HG03196 (cell line): ENCODE measurements around the gene OSBPL9.
"Not testable (repeated sequence)": the region's sequence is repeated elsewhere in the genome, so short reads cannot be mapped to it uniquely, and the experiment has no call there.

Source experiments
- ATAC-seq: cut with Tn5 transposase; IDR thresholded peaks from one replicate; pipeline ENCODE4 v1.9.1; 2021; ENCODE audit not compliant: unreplicated experiment

OSBPL9 gene

DNA sequence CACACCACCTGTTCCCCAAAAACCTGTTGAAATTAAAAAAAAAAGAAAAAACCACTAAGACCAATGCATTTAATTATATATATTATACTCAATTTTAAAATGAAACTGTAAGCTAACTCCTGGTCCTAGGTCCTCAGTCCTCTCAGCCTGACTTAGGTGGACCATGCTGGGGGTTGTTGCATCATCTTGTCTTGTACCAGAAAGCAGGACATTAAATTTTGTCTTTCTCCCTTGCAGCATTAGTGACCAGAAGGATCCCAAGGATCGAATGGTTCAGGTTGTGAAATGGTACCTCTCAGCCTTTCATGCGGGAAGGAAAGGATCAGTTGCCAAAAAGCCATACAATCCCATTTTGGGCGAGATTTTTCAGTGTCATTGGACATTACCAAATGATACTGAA lies 164.0 kb downstream of the OSBPL9 start:
- ATAC-seq, result no peak

DNA sequence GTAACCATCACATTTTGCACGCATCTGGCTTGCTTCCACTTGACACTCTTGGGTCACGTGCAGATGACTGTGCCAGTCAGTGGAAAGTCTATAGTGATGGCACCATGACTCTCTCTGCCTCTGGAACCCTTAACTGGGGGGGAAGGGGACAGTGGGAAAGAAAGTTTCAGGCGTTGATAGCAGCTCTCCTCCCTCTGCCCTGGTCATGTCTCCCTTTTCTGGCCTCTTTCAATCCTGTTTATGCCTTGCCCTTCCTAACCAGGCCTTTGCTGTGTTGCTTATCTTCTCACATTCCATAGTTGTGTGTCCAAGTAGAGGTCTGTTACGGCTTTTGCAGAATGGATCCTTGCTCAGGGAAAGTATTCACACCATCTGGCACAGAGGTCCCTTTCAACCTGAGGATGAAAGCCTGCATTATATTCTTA lies 168.1 kb downstream of the OSBPL9 start:
- ATAC-seq, result no peak

DNA sequence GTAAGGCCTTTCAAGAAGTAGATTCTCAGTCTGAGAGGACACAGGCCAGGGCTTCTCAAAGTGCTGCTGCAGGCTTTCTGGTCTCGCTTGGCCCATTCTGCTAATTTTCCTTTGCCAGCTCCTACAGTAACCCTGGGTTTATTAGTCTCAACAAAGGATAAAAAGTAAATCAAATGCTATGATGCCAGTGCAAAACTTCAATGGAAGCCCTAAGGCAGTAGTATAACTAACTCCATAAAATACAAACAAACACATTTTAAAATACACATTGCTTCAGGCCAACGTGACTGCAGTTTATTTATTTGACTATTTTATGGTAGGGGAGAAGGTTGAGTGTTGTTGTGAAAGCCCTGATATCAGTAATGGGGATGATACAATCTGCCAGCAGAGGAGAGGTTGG lies 172.0 kb downstream of the OSBPL9 start:
- no peak for ATAC-seq

GRCh38 chr1:51789342-51789741 lies 172.4 kb downstream of the OSBPL9 start:
- no peak for ATAC-seq

GRCh38 chr1:51790385-51790784 lies 173.5 kb downstream of the OSBPL9 start:
- no peak for ATAC-seq

DNA sequence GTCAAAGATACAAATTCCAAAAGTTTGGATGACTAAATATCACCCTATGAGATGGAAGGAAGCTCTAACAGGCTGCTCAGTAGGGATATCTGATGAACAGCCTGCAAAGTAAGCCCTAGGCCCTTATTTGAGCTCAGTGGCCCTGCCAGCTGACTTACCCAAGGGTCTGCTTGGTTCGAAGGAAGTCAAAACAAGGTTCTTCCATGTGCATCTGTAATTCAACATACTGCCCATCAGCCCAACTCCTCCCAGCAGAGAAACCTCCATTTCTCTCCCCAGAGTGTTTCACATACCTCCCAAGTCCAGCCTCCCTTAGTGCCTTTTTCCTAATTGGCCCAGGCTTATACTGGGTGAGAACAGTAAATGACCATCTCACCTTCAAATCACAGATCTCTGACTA lies 175.0 kb downstream of the OSBPL9 start:
- ATAC-seq, result no peak

DNA sequence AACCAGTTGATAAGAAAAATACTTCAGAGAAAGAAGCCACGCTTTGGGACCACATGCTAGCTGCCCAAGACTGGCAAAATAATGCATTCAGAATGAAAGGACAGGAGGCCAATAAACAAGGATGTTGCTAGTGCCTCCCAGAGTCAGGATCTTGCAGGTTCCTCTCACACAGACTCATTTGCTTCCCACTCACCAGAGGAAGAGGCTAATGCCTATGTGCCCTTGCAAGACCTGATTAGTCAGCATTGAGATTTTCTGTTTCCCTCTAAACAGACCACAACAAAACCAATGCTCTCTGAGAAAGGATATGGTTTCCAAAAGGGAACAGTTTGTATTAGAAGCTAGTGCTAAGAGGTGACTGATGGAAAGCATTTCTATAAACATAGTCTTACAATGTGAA lies 176.0 kb downstream of the OSBPL9 start:
- ATAC-seq, result no peak

DNA sequence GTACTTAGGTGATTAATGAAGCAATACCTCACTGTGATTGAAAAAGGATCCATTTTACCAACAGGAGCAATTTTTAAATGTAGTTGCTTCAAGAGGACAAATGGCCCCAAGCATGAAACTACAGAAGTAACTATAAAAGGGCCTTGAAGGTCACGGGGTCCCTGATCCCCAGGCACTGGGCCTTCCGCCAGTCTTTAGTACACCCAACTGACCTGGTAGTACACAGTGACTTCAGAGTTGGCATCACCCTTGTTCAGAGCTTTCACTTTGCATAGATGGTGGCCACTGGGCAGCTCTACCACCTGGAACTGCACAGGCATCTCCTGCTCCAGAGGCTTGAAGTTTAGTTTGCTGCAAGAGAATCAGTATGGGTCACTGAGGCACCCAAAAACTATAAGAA lies 177.4 kb downstream of the OSBPL9 start:
- no peak for ATAC-seq

DNA sequence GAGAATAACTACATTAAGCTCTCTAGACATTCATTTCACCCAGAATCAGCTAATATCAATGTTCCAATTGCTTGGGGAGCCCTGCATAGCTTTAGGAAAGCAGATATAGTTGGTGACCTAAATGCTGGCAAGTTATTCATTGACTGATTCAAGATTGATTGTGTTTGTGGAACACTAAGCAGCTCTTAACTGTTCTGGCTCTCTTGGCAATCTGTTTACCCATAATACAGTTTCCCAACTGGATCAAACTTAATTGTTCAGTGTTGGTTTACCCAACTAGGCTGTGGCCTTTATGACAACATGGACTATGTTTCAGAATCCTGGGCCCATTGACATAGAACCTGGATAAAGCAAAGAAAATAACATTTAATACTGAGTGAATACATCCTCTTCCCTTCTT lies 178.0 kb downstream of the OSBPL9 start:
- ATAC-seq, result no peak

GRCh38 chr1:51799372-51799771 lies 182.5 kb downstream of the OSBPL9 start:
- ATAC-seq, result no peak

DNA sequence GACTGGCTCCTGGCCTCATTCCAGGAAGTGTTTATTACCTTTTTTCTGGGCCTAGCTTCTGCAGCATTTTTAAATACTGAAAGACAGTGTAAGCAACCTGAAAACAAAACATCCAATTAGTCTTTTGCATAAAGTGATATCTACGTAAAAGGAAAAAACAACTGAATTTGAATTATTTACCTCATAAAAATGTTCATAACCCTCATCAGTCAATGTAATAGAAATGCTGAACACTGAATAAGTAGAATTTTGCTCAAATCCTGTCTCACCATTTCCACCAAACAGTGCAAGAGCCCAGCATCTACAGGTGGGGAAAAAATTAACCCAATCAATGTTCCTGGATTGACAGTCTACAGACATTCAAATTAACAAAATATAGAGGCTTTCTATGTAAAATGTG lies 197.6 kb downstream of the OSBPL9 start:
- no peak for ATAC-seq

DNA sequence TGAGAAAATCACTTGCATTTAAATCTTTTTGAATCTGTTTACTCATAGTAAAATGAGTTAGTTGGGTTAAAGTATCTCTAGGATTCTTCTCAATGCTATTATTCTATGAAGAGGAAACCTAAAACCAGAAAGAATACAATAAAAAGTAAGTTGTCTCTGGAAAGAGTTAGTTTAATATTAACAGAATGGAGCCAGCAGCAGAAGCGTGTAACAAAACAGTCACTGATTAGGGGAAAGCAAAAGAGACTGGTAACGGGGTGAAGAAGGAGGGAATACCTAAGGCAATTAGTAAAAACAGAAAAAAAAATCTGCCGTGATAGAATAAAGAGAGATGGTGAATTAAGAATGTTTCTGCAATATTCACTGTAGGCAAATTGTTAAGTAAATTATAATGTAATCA lies 201.6 kb downstream of the OSBPL9 start:
- ATAC-seq, result no peak

GRCh38 chr1:51819021-51819420 lies 202.1 kb downstream of the OSBPL9 start:
- not testable (repeated sequence) for ATAC-seq

- ATAC-seq, result no peak
These were observed 202.9 kb downstream of the OSBPL9 start for GRCh38 chr1:51819810-51820209.

DNA sequence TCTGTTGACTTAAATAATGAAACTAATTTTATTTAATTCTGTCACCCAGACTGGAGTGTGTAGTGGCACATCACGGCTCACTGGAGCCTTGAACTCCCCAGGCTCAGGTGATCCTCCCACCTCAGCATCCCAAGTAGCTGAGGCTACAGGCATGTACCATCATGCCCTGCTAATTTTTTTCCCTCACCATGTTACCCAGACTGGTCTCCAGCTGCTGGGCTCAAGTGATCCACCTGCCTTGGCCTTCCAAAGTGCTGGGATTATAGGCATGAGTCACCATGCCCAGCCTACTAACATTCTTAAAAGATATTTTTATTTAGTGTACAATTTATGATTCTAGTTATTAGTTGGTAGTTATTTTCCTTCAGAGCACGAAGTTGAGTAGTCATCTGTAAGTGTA lies 212.2 kb downstream of the OSBPL9 start:
- ATAC-seq, result no peak

GRCh38 chr1:51833700-51834099 lies 216.8 kb downstream of the OSBPL9 start:
- ATAC-seq, result no peak

GRCh38 chr1:51837243-51837642 lies 220.4 kb downstream of the OSBPL9 start:
- ATAC-seq, result no peak
